ENCODE data around the gene TLX1.

The TLX1 gene

GRCh38 chr10:101130984-101131961 is at the start of gene TLX1:
Gene TLX1, plus strand, starts transcription at chr10:101131300. Its CDS starts 242 bp downstream, at chr10:101131542.
- DNase-seq: peak; percentile 81

GRCh38 chr10:101085846-101086245 is 45.3 kb upstream of the TLX1 start:
- no peak for DNase-seq

DNA sequence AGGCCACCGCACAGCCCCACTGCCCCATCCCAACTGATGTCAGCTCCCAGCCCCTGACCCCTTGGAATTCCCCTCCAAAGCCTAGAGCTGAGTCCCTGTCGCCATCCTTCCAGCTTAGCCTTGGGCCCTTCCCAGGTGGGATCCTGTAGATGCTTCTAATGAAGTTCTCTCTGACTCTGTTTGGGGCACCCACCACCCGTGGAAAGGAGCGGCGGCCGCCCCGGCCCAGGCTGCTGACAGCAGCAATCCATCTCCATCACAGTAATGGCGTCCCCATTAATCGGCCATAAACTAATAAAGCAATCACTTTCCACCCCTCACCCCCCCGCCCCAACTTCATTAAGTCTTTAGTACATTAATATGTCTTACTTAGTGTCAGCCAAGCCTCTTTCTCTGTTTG is 43.7 kb upstream of the TLX1 start:
- no peak for DNase-seq

DNA sequence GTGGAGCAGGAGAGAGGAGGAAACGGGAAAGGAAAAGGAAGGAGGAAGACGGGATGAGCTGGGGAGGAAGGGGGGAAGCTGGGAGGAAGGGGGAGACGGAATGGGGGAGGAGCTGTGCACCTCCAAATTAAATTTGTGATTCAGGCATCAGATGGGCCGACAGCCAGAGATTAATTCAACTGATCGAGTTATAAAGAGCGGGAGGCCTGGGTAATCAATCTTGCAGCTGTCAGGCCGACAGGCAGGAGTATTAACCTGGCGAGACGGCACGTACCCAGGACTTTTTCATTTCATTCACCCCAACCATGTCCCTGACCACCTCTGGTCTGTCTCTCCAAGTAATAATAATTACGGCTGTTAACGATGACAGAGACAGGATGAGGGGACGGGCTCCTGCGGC is 43.1 kb upstream of the TLX1 start:
- DNase-seq: no peak

- no peak for DNase-seq
Observed at GRCh38 chr10:101089520-101090299, 41.4 kb upstream of the TLX1 start.

- no peak for DNase-seq
Observed at GRCh38 chr10:101090597-101090996, 40.5 kb upstream of the TLX1 start.

GRCh38 chr10:101091546-101092290 is 39.4 kb upstream of the TLX1 start:
- no peak for DNase-seq

DNA sequence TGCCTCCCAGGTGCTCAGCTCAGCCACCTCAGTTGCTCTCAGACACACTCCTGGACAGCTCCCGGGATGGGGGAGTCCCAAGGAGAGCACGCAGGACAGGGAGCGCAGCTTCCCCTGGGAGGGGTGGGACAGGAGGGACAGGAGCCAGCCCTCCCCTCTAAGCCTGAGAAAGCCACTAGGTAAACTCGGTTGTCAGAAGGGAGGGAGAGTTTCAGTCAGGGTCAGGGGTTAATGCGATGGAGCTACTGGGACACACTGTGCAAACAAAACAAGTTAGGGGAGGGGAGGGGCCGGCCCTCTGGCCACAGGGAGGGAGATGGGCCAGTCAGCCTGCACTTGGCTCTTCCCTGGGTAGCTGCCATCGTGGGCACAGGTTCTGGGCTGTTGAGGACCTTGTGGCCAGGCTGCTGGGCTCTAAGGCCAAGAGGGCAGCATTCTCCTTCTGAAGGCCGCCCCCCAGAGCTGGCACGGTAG is 38.2 kb upstream of the TLX1 start:
- no peak for DNase-seq

DNA sequence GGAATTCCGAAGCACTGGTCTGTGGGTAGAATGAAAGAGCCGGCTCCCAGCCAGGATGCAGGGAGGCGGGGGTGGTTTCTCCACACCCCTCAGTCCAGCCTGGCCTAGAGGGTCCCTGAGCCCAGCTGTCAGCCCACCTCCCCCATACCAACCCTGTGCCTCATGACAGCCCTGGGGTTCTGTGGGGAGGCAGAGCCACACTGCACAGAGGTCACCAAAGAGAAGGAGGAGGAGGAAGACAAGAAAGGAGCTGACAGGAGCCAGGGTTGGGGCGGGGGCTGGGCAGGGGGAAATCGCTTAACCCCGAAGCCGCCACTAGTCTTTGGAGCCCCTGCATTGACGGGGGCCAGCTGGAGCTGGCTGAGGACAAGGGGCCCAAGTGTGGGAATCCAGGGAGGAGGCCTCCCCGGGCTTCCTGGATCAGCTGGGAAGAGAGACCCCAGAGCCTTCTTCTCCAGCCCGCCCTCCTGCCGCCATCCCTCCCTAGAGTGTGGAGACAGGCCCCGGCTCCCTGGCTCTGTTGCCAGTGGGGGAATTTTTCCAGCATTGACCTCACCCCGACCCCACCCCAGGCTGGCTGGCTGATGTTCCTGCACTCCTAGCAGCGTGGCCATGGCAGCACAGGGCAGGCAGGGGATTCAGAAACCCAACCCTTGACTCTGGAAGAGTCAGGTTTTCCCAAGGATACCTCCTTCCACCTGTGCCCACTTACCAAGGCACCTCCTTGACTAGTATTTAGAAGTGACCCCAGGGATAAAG is 36.8 kb upstream of the TLX1 start:
- DNase-seq: no peak

- DNase-seq: no peak
Observed at GRCh38 chr10:101095004-101095403, 36.1 kb upstream of the TLX1 start.

GRCh38 chr10:101095550-101096213 is 35.4 kb upstream of the TLX1 start:
- peak; percentile 96 for DNase-seq

DNA sequence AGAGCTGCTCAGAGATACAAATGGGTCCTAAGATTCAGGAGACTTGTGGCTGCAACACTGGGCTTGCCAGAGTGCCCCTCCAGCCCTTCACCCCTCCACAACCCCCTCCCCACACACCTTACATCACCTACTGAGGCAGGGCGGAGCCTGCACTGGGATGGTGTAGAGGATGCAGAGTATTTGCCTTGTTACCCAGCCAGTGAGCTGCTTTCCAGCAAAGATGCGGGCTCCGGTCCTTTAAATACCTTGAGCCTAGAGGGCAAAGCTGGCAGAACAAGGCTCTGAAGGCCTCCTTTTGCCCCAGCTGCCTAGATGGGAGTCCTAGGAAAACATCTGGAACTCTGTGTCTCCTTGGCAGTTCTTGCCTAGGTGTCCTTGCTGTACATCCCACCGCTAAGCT is 34.7 kb upstream of the TLX1 start:
- DNase-seq: no peak

- DNase-seq: no peak
Observed at GRCh38 chr10:101097881-101098280, 33.2 kb upstream of the TLX1 start.

DNA sequence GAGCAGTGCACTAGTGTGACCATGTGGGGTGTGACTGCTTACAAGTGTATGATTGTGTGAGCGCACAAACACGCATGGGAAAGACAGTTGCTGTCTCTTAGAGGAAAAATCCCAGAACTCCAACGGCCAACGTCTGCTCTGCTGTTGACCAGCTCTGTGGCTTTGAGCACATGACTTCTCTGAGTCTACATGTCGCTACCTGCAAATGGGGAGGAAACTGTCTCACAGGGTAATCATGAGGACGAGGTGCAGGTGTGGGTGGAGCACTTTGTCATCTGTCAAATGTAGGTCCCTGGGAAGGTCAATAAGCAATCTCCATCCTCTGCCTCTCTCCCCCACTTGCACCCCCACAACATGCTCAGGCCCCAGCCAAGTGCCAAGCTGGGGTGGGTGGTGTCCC is 31.2 kb upstream of the TLX1 start:
- no peak for DNase-seq

GRCh38 chr10:101101372-101101881 is 29.7 kb upstream of the TLX1 start:
- DNase-seq: no peak

DNA sequence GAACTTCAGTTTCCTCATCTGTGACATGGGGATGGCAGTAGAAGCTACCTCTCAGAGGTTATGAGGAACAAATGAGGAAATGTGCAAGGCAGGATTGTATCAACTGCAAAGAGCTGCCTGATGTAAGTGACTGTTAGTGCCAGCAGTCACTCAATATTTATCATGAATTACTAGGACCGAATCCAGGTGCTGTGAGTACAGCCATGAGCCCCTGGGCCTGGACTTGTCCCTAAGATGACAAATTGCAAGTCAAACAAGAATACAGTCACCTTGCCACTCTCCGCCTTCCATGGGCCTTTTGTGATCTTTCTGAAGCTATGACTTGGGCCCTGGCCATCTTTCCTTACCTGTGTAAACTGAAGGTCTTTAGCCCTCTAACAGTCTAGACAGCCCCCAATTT is 27.7 kb upstream of the TLX1 start:
- DNase-seq: no peak

- DNase-seq: no peak
Observed at GRCh38 chr10:101106351-101106750, 24.7 kb upstream of the TLX1 start.

DNA sequence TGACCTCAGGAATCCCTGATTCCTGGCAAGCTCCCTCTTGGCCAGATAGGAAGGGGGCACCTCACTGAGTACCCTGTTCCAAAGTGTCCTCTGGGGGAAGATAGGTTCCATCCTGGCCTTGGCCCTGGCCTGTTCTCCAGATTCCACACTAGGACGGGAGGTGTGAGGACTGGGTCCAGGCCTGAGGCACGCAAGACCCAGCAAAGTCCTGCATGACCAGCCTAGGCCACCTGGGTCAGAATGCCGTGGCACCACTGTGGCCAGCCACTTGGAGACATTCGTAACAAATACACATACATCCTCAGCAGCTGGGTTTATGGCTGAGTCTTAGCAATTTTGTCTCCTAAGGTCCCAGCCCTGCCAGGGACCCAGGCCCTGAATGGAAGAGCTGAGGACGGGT is 23.3 kb upstream of the TLX1 start:
- DNase-seq: no peak

- peak; percentile 65 for DNase-seq
Observed at GRCh38 chr10:101110856-101111523, 20.1 kb upstream of the TLX1 start.

GRCh38 chr10:101111547-101111946 is 19.6 kb upstream of the TLX1 start:
- peak; percentile 36 for DNase-seq
